GM21737 (cell line): Measurements from ENCODE around the gene UAP1L1.
A peak's percentile ranks its signal among the peaks of the same experiment; 100 is the strongest.

Experiments
- ATAC-seq: cut with Tn5 transposase; IDR thresholded peaks from one replicate; pipeline ENCODE4 v1.9.1; 2021; ENCODE audit warnings: mild to moderate bottlenecking, moderate library complexity; ENCODE audit not compliant: unreplicated experiment

Gene UAP1L1

GRCh38 chr9:137128158-137128861 is 51.0 kb downstream of the UAP1L1 start:
- ATAC-seq = no peak

DNA sequence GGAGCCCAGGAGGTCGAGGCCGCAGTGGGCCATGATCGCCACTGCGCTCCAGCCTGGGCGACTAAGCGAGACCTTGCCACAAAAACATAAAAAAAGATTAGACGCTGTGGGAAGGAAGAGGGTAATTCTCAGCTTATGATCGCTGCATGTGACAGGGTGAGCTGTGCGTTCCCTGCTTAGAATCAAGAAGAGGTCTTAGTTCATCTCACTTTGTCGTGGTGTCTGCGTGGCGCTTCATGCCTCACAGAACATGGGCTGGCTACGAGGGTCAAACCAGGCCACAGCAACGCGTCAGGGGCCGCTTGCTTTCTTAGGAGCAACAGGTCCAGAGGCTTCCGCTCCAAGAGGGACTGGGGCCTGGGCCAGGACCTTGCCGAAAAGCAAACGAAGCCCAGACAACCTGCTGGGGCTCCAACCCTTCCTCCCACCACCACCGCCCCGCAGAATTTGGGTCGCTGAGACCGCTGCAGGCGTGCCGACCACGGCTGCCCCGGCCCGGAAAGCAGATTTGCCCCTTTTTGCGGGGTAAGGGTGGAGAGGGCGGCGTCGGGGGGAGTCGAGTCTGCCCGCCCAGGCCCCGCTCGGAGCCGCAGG is 51.6 kb downstream of the UAP1L1 start:
- ATAC-seq = no peak

GRCh38 chr9:137129456-137130175 is 52.3 kb downstream of the UAP1L1 start:
- peak; percentile 86 for ATAC-seq

DNA sequence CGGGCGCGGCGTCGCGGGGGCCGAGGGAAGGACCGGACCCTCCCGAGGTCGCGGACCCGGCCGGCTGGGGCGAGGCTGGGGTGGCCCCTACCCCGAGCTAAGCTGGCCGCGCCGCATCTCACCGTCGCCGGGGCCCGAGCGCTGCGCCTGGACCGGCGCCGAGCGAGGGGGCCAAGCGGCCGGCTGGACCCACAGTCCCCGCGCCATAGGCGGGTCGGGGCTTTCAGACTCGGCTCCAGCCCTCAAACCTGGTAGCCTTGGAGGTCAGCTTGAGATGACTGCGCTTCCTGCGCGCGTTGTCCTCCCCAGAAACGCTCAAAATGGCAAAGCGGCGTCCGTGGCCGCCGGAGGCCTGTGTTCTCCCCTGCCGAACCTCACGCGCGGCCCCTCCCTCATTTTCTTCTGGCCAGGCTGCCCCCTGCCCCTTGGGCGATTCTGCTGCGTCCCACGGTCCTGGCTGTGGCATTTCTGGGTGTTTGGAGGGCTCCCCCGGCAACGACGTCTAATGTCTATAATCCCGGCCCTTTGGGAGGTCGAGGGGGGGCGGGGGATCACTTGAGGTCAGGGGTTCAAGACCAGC is 52.9 kb downstream of the UAP1L1 start:
- ATAC-seq = no peak
